HL-60 (cell line): Measurements from ENCODE around the gene DPF3.

Source experiments
- DNase-seq, 2 experiments: peaks; one replicate each; pipeline ENCODE4 v3.0.0-alpha.2; 2010 to 2020; ENCODE audit warnings: low read depth in 1 of 2, low spot score in 1 of 2
- H3K27ac ChIP-seq: fragments of 250-450 bp; sonication (Bioruptor Pico); replicated peaks from 2 replicates; pipeline ENCODE4 v1.5.1; 2020; ENCODE audit warnings: mild to moderate bottlenecking, moderate library complexity
- H3K27me3 ChIP-seq: fragments of 250-450 bp; sonication (Bioruptor Pico); 2 replicates; pipeline ENCODE4 v1.5.1; 2021; ENCODE audit warnings: mild to moderate bottlenecking, moderate library complexity; ENCODE audit not compliant: insufficient read depth, poor library complexity, severe bottlenecking
- H3K4me3 ChIP-seq: replicated peaks from 2 replicates; pipeline ENCODE4 v1.5.1; 2011; ENCODE audit warnings: mild to moderate bottlenecking, control low read depth, low read length; ENCODE audit not compliant: insufficient read depth
- GABPA ChIP-seq: IDR thresholded peaks from 2 replicates; pipeline ENCODE4 v1.6.1; 2012; ENCODE audit warnings: low read depth
- POLR2AphosphoS5 ChIP-seq: IDR thresholded peaks from 2 replicates; pipeline ENCODE4 v1.6.1; 2012; ENCODE audit warnings: low read depth
- SPI1 ChIP-seq: IDR thresholded peaks from 2 replicates; pipeline ENCODE4 v1.6.1; 2012; ENCODE audit warnings: low read depth, mild to moderate bottlenecking, borderline replicate concordance
- TF ChIP-seq, protein P1 (sequence below): IDR thresholded peaks from one replicate; pipeline ENCODE4 v1.5.1; 2011; ENCODE audit warnings: low read length, control low read depth, inconsistent platforms; ENCODE audit not compliant: insufficient read depth
- TF ChIP-seq, protein P2 (sequence below): IDR thresholded peaks from 2 replicates; pipeline ENCODE4 v1.6.1; 2012; ENCODE audit warnings: low read depth; ENCODE audit not compliant: insufficient replicate concordance

DPF3 gene

DNA sequence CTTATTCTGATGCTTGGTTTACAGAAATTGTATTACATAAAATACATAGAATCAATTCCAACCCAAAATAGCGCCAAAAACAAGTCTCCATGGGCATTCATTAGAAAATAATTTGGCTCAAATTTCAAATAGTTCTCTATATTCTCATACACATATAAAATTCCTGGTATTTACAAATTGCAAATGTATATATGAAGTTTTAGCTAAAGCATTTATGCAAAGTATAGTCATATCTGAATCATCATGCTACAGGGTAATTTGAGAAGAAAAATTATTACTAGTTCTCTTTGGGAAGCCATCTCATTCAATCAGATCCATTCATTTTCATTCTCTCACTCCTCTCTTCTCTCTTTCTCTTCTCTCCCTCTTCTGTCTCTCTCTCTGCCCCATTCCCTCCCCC, 257.8 kb downstream of the DPF3 start:
- TF ChIP-seq SPI1 (no peak), POLR2AphosphoS5 (no peak), GABPA (no peak)
- TF ChIP-seq, protein P1, sequence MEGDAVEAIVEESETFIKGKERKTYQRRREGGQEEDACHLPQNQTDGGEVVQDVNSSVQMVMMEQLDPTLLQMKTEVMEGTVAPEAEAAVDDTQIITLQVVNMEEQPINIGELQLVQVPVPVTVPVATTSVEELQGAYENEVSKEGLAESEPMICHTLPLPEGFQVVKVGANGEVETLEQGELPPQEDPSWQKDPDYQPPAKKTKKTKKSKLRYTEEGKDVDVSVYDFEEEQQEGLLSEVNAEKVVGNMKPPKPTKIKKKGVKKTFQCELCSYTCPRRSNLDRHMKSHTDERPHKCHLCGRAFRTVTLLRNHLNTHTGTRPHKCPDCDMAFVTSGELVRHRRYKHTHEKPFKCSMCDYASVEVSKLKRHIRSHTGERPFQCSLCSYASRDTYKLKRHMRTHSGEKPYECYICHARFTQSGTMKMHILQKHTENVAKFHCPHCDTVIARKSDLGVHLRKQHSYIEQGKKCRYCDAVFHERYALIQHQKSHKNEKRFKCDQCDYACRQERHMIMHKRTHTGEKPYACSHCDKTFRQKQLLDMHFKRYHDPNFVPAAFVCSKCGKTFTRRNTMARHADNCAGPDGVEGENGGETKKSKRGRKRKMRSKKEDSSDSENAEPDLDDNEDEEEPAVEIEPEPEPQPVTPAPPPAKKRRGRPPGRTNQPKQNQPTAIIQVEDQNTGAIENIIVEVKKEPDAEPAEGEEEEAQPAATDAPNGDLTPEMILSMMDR: no peak
- TF ChIP-seq, protein P2, sequence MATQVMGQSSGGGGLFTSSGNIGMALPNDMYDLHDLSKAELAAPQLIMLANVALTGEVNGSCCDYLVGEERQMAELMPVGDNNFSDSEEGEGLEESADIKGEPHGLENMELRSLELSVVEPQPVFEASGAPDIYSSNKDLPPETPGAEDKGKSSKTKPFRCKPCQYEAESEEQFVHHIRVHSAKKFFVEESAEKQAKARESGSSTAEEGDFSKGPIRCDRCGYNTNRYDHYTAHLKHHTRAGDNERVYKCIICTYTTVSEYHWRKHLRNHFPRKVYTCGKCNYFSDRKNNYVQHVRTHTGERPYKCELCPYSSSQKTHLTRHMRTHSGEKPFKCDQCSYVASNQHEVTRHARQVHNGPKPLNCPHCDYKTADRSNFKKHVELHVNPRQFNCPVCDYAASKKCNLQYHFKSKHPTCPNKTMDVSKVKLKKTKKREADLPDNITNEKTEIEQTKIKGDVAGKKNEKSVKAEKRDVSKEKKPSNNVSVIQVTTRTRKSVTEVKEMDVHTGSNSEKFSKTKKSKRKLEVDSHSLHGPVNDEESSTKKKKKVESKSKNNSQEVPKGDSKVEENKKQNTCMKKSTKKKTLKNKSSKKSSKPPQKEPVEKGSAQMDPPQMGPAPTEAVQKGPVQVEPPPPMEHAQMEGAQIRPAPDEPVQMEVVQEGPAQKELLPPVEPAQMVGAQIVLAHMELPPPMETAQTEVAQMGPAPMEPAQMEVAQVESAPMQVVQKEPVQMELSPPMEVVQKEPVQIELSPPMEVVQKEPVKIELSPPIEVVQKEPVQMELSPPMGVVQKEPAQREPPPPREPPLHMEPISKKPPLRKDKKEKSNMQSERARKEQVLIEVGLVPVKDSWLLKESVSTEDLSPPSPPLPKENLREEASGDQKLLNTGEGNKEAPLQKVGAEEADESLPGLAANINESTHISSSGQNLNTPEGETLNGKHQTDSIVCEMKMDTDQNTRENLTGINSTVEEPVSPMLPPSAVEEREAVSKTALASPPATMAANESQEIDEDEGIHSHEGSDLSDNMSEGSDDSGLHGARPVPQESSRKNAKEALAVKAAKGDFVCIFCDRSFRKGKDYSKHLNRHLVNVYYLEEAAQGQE: no peak
- Histone ChIP-seq H3K27ac (no peak overlapping the region), H3K4me3 (no peak overlapping the region), H3K27me3 (no peaks in the 10 kb centered on the region)
- DNase-seq: no peak

DNA sequence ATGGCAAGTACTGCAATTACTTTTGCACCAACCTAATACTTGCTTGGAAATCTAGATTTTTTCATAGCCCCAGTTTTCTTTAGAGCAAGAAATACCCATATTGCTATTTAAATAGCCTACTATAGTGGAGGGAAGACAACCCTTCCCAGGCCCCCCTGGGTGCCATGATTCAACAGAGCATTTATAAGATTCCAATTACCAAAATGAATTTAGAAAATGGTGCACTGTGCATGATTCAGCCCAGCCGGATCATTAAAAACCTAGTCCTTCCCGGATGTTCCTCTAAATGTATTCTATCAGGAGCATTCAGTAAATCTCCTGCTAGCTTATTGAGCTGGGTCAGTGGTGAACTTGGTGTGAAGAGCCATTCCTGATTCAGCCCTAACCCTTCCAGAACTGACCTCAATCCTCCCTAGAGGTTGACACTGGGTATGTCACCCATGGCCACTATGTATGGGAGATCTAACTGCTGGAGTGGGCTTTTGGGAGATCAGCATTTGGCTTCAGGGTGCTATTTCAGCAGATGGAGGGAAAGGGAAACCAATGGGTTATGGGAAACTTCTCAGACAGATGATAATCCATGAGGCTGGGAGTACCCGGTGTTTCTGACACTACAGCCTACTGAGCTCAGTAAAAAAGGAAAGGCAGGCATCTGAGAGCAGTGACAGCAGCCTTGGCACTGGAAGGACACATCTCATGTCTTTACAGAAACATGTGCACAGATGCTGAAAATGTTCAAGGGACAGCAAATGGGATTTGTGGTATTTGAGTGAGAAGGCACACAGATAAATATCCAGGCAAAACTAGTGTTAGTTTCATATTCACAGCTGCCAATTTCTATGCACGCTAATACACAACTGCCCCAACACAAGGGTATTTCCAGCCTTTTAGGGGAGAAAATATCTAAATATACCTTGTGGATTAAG, 258.9 kb downstream of the DPF3 start:
- TF ChIP-seq, protein P1: no peak
- no peak for TF ChIP-seq SPI1
- no peak for TF ChIP-seq GABPA
- TF ChIP-seq, protein P2: no peak
- no peak for TF ChIP-seq POLR2AphosphoS5
- no peak for DNase-seq
- H3K27ac ChIP-seq: no peak overlapping the region

DNA sequence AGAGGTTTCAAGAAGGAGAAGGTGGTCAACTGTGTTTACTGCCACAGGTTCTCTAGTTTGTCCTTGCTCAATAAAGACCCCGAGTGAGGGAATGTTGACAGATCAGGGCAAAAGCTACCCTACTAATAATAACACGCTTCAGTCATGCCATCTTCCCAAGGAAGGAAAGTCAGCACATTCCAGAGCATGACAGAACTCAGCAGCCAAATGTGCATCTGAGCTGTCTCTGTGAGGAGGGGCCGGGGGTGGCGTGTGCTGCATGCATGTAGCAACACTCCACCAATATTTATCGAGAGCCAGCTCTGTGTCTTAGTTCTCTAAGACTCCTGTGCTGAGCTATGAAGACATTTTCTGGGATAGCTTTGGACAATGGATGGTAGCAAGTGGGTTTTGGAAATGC, 260.4 kb downstream of the DPF3 start:
- H3K27ac ChIP-seq: no peak overlapping the region
- TF ChIP-seq SPI1 (no peak), POLR2AphosphoS5 (no peak), GABPA (no peak)
- TF ChIP-seq, protein P1: no peak
- TF ChIP-seq, protein P2: no peak

More for the DNA sequence above, 258.9 kb downstream of the DPF3 start:
- Histone ChIP-seq H3K4me3 (no peak overlapping the region), H3K27me3 (no peaks in the 10 kb centered on the region)

More for the DNA sequence above, 260.4 kb downstream of the DPF3 start:
- no peak overlapping the region for H3K4me3 ChIP-seq
- no peaks in the 10 kb centered on the region for H3K27me3 ChIP-seq
- no peak for DNase-seq
